ENCODE data around the gene NSUN4.

NSUN4 gene

DNA sequence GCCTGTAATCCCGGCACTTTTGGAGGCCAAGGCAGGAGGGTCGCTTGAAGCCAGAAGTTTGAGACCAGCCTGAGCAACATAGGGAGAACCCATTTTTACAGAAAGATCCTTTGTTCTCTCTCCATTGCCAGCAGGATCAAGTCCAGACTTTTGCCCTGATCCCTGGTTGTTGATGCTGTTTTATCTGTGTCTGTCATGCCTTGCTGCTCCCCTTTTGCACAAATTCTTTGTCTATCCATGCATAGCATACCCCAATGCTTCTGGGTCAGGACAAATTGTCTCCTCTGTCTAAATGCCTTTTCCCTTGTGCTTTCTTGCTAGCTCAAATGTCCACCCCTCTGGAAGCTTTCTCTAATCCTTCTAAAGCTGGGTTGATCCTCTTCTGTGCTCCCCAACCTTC, 28.2 kb downstream of the NSUN4 start:
- DNase-seq: no peak

- DNase-seq: no peak
These were observed 29.1 kb downstream of the NSUN4 start for GRCh38 chr1:46369542-46370213.

GRCh38 chr1:46370214-46370633, 29.6 kb downstream of the NSUN4 start:
- DNase-seq: peak; percentile 22

DNA sequence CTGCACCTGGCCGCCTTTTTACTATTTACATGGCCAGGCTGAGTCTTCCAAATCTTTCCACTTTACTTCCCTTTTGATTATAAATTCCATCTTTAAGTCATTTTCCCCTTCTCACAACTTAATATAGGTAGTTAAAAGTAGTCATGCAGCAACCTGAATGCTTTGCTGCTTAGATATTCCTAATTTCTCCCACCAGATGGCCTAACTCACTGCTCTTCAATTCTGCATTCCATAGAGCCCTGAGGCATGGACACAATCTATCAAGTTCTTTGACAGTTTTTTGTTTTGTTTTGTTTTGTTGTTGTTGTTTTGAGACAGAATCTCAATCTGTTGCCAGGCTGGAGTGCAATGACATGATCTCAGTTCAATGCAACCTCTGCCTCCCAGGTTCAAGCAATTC, 31.8 kb downstream of the NSUN4 start:
- DNase-seq: no peak

DNA sequence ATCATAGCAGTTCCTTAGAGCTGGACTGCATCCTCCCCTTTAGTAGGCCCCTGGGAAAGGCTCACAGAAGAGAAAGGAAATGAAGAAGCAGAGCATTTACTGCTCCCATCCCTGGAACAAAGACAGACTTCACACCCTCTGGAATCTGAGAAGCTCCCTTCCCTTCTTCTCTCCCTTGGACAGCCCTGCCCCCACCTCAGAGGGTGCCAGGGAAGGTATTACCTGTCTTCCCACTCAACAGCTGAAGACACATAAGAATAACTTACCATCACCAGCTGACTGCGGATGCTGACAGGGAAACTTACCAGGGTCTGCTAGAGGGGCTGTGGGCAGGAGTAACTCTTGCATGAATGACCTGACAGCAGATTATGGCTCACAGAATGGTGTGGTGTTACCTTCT, 39.4 kb downstream of the NSUN4 start:
- no peak for DNase-seq

DNA sequence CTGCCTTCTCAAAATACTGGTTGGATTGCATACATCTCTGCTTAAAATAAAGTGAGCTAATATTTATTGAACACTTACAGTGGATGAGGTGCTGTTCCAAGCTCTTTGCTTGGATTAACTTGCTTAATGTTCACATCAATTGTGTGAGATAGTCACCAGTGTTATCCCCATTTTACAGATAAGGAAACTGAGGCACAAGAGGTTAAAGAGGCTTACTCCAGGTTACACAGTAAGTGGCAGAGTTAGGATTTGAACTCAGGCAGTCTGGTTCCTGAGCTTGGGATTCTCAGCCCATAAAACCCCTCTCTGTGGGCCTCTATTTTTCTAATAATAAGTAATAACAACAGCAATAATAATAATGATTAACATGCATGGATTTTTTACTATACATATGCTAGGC, 39.9 kb downstream of the NSUN4 start:
- no peak for DNase-seq

DNA sequence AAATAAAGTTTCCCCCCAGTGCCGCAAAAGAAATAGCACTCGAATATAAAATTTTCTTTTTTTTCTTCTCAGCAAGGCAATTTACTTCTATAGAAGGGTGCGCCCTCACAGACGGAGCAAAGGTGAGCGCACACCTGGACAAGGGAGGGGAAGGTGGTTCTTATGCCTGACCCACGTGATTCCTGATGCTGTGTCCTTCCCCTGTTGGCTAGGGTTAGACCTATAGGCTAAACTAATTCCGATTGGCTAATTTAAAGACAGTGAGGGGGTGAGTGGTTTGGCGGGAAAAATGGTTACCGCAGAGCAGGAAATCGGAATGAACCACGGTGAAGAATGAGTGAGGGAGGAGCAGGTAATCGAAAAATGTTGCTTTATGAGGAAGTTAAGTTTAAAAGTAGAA, 52.9 kb downstream of the NSUN4 start:
- DNase-seq: no peak

DNA sequence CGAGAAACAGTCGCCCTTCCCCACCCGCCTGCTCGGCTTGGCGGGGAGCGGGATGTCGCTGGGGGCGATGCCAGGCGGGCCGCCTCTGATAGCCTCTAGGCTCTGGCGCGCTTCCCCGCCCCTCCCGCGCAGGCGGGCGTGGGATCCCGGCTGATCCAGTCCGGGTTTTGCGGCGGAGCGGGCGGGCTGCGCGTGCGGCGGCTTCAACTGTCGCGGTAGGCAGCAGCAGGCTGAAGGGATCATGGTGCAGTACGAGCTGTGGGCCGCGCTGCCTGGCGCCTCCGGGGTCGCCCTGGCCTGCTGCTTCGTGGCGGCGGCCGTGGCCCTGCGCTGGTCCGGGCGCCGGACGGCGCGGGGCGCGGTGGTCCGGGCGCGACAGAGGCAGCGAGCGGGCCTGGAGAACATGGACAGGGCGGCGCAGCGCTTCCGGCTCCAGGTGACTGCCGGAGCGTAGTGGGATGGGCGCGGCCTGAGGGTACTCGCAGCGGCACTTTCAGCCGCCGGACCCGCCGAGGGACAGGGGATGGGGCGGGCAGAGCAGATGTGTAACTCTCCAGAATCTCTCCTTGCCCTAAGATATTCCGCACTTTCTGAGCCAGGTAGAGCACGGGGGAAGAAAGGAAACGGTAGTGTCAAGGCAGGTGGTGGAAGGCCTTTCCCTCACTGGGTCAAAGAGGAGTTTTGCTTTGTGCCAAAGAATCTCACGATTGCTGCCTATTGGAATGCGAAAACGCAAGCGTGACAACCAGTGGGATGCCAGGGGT, 53.7 kb downstream of the NSUN4 start, which contains the start of gene FAAH:
TSS of gene FAAH (plus strand) at position 210 of the 764 bp plus-strand sequence. CDS start at position 242, 32 bp downstream.
- DNase-seq: peak; percentile 41

DNA sequence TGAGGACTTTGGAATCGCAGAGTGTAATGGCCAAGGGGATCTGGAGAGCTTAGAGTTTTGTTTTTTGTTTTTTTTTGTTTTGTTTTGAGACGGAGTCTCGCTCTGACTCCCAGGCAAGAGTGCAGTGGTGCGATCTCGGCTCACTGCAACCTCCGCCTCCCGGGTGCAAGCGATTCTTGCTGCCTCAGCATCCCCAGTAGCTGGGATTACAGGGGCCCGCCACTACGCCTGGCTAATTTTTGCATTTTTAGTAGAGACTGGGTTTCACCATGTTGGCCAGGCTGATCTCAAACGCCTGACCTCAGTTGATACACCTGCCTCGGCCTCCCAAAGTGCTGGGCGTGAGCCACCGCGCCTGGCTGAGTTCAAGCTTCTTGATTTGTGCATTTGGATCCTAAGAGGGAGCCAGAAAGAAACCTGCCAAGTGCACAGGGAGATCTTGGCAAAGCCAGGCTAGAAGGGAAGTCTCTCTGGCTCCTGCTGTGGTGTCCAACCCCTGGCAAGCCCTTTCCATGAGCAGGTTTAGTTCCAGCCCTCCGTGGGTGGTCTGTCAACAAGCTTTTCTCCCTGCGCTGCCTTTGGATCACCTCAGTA, 54.4 kb downstream of the NSUN4 start:
- DNase-seq: no peak

GRCh38 chr1:46396441-46397398, 56.1 kb downstream of the NSUN4 start:
- no peak for DNase-seq

DNA sequence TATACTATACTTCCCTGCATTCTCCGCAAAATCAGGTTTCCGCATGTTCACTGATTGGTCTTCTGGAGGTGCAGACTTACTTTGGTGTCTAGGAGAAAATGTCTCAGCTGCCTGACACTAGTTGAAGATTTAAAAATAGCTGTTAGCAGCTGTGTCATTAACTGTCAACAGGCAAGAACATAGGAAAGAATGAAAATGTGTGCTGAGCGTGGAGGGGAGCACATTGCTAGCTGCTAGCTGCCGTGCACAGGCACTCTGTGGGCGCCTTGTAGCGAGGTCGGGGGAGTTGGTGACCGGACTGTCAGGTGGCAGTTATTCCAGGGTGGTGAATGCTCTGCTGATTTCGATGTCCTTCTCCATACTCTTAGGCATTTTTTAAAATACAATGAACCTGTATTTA, 58.7 kb downstream of the NSUN4 start:
- DNase-seq: no peak

DNA sequence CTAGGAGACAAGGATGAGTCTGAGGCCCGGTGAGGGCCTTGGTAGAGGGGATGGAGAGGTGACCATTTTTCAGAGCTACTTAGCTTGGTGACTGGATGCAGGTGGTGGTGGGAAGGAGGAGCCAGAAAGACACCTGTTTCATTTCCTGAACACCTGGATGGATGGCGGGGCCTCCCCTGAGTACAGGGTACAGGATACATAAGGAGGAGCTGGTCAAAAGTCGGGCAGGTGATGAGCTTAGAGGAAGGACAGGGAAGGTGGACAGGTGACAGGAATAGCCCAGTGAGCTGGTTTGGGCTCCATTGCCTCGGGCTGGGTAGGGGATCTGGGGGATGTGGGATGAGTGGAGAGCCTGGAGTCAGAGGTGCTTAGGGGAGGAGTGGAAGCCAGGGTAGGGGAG, 59.8 kb downstream of the NSUN4 start:
- no peak for DNase-seq

GRCh38 chr1:46401154-46401913, 60.7 kb downstream of the NSUN4 start:
- DNase-seq: no peak

GRCh38 chr1:46401964-46402626, 61.5 kb downstream of the NSUN4 start:
- peak; percentile 82 for DNase-seq

DNA sequence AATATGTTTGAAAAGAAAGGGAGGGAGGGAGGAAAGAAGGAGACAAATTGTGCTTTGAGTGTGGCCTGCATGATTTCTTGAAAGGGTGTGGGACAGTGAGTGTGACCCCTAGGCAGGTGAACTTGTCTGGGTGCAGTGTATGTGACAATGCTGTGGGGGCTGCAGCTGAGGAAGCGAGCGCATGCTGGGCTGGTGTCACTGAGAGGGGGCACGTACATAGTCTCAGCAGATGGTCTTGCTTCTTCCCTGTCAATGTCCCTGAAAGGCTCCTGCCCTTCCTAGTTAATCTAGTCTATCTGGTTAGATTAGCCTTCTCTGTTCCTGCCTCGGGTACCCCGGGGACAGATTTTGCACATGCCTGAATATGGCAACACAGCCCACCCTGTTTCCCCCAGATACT, 63.3 kb downstream of the NSUN4 start:
- DNase-seq: no peak

DNA sequence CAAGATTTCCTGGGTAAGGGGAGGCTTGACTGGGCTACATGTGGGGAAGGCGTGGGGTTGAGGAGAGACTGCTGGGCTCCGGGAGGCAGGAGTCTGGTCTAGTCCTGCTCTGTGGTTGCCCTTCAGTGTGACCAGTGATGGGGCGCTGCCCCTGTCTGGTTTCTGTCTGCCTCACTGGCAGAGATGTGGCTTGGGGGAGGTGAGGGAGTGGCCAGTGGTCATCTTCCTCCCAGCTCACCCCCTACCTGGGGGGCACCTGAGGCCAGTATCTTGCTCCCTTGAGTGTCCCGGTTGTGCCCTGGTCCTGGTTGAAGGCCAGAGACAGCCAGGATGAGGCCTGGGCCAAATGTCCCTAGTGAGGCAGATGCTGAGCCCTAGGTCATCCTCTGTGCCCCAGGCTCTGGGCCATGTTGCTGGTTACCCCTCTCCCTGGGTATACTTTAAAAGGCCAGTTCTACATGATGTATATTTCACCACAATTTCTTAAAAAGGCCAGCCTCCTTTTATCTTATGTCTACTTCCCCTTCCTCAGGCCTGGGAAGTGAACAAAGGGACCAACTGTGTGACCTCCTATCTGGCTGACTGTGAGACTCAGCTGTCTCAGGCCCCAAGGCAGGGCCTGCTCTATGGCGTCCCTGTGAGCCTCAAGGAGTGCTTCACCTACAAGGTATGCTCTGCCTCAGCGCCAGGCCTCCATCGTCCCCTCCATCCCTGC, 64.0 kb downstream of the NSUN4 start:
- DNase-seq: no peak

GRCh38 chr1:46405197-46405555, 64.6 kb downstream of the NSUN4 start:
- no peak for DNase-seq

- no peak for DNase-seq
These were observed 65.1 kb downstream of the NSUN4 start for GRCh38 chr1:46405724-46406123.

GRCh38 chr1:46406881-46407608, 66.4 kb downstream of the NSUN4 start:
- no peak for DNase-seq

DNA sequence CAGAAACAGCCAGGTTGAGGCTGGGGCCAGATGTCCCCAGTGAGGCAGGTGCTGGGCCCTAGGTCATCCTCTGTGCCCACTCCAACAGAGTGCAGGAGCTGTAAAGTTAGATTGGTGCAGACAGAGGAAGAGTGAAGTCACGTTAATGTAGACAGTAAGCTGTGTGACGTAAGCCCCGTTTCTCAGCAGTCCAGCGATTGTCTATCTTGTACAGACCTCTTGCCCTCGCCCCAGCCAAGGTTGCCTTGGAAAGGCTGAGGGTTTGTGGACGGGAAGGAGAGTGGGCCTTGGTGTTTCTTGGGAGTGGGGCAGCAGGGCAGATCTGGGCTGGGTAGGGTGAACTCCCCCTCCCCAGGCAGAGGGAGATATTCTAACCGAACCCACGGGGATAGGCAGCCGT, 67.0 kb downstream of the NSUN4 start:
- no peak for DNase-seq
